ENCODE data around the gene DENND6A. TPM values are rescaled to one million over a fixed set of nuclear protein-coding genes. Genes with fewer than 3 reads are reported as not detected.

DENND6A gene
- total and polyA plus RNA-seq, 2 of the 8 experiments (the other 6 are each of a cell fraction or from before 2014, with no cell fraction given) = 7.8 to 14.8 TPM

GRCh38 chr3:57637391-57637790 is 55.5 kb downstream of the DENND6A start (continued):
- TF ChIP-seq HDAC6 (IDR thresholded peaks at IDR 0.05; ENCODE audit: low read depth, low read length) = no peak
- TF ChIP-seq CHD7 (IDR thresholded peaks at IDR 0.05; ENCODE audit: insufficient replicate concordance, low read length) = no peak
